GM12864 (cell line): ENCODE measurements around the gene APC.
"Not testable (repeated sequence)": the region's sequence is repeated elsewhere in the genome, so short reads cannot be mapped to it uniquely, and the experiment has no call there.

Source experiments
- DNase-seq: peaks from one replicate; pipeline ENCODE4 v3.0.0-alpha.2; 2011; ENCODE audit warnings: low read depth
- H3K4me3 ChIP-seq: 2 replicates; pipeline ENCODE4 v1.5.1; 2011; ENCODE audit warnings: mild to moderate bottlenecking, low read depth, low read length, control low read depth
- CTCF ChIP-seq: IDR thresholded peaks from 2 replicates; pipeline ENCODE4 v1.5.1; 2011; ENCODE audit warnings: low read depth, mild to moderate bottlenecking, moderate library complexity, low read length, control low read depth, inconsistent platforms; ENCODE audit errors: missing control alignments

Gene APC

DNA sequence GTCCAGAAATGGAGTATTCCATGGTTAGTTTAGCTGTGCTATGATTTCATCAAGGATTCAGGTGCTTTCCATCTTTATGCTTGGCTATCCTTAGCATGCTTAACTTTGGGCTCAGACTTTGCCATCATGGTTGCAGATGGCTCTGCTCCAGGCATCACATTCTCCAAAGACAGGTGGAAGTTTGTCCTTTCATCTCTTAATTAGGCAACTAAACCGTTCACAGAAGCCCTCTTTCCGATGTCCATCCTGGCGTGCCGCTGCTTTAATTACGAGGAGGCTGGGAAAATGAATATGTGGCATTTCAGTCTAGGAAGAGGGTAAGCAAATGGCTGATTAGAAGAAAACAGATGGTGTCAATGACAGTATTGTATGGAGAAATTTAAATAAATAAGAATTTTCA lies 24.5 kb upstream of the APC start:
- no peak for TF ChIP-seq CTCF
- H3K4me3 ChIP-seq = no peak overlapping the region
- no peak for DNase-seq

DNA sequence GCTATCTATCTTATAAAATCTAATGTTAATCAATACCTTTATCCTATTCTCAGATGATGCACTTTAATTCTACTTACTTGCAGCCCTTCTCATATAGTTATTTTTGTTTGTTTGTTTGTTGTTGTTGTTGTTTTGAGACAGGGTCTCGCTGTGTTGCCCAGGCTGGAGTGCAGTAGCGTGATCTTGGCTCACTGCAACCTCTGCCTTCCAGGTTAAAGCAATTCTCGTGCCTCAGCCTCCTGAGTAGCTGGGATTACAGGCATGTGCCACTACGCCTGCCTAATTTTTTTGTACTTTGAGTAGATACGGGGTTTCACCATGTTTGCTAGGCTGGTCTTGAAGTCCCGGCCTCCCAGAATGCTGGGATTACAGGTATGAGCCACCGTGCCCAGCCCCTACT lies 20.8 kb upstream of the APC start:
- H3K4me3 ChIP-seq, DNase-seq: not testable (repeated sequence)

DNA sequence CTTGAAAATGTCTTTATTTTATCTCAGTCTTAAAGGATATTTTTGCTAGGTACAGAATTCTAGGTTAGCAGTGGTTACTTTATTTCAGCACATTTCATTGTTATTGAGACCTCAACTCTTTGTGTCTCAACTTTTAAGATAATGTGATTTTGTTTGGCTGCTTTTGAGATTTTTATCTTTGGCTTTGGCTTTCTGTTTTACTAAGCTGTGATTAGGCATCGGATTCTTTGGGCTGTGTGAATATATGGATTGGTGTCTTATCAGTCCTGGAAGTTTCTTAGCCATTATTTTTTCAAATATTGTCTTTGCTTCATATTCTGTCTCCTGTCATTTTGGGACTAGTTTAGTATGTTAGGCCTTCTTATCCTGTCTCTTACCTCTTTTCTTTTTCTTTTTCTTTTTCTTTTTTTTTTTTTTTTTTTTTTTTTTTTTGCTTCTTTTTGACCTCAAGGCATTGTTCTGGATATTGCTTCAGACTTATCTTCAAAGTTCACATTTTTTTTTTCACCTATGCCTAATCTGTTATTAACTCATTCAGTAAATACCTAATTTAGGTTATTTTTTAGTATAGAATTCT lies 20.1 kb upstream of the APC start:
- no peak overlapping the region for H3K4me3 ChIP-seq
- no peak for DNase-seq
- no peak for TF ChIP-seq CTCF

- no peak overlapping the region for H3K4me3 ChIP-seq
- TF ChIP-seq CTCF = no peak
- no peak for DNase-seq
These were observed 19.3 kb upstream of the APC start for GRCh38 chr5:112718344-112718743.

DNA sequence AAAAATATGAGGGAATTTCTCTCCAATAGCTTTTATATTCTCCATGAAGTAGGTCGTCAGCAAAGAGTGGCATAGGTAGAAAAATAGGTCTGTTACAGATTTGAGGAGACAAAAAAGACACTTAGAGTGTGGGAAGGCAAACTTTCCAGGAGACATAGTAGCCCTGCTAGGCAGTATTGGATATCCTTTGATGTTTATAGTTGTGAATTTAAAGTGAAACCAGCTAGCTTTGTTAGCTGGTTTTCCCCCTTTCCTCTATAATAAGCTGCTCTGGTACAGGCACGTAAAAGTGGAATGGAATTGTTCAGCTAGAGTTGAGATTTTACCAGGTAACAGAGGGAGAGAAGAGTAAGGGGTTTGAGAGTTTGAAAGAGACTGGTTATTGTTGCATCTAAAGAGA lies 17.1 kb upstream of the APC start:
- H3K4me3 ChIP-seq = no peak overlapping the region
- no peak for DNase-seq
- TF ChIP-seq CTCF = no peak

DNA sequence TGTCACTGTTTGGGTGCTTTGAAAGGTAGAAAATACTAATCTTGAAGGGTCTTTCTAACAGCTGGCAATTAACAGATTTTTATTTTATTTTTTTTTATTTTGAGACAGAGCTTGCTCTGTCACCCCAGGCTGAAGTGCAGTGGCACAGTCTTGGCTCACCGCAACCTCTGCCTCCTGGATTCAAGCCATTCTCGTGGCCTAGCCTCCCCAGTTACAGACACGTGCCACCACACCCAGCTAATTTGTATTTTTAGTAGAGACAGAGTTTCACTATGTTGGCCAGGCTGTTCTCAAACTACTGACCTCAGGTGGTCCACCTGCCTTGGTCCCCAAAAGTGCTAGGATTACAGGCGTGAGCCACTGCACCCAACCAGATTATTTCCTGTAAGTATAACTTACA lies 12.8 kb upstream of the APC start:
- DNase-seq = no peak
- H3K4me3 ChIP-seq = no peak overlapping the region
- TF ChIP-seq CTCF = no peak

DNA sequence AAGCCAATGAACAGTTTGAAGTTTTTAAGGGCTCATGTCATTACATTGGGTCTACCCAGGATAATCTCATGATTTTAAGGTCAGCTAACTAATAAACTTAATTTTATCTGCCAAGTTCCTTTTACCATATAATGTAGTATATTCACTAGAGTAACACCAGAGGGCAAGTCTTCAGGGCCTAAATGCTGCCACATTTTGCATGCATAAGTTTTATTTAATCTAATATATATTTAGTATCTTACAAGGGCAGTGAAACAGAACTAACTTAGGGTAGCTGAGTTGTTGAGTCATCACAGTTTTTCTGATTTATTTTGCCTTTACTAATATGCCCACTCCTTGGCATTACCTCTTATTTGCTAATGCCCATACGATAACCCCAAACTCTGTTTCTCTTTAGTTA lies 8.1 kb upstream of the APC start:
- no peak for DNase-seq
- no peak overlapping the region for H3K4me3 ChIP-seq
- no peak for TF ChIP-seq CTCF
